NK-92 (cell line): ENCODE measurements around the gene GNG12.

Experiments
- DNase-seq: peaks from one replicate; lab custom pipeline; 2025; ENCODE audit not compliant: unreplicated experiment; lab: John Stamatoyannopoulos, UW

GNG12 gene

DNA sequence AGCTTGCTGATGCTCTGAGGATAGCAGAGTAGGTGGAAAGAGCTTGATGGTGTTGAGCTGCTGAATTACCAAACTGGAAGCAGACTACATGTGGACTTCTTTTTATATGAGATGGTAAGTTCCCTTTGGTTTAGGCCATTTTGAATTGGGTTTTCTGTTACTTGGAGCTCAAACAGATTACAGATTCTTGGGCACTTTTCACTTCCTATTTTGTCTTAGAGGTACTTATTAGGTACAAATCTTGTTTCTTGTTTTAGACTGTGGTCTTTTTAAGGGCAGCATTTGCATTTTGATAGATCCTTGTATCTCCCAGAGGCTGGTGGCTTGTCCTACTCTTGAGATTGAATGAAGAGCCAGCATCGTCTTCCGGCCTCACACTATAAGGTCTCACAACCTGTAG, 78.1 kb downstream of the GNG12 start:
- no peak for DNase-seq

DNA sequence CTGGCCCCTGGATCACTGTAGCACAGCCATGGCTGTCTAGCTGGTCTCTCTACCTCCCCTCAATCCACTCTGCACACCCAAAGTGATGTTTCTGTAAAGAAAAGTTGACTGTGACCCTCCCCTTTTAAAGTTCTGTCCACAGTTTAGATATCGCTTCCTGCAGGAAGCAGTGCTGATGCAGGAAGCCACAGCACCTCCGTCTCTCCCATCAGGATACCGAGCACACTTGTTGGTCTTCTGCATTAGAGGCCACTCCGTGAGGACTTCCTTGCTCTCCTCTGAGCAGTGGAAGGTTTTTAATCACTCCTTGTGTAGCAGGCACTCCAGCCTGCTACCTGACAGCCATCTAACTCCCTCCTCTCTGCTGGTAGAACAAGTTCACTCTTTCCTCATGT, 78.7 kb downstream of the GNG12 start:
- no peak for DNase-seq

DNA sequence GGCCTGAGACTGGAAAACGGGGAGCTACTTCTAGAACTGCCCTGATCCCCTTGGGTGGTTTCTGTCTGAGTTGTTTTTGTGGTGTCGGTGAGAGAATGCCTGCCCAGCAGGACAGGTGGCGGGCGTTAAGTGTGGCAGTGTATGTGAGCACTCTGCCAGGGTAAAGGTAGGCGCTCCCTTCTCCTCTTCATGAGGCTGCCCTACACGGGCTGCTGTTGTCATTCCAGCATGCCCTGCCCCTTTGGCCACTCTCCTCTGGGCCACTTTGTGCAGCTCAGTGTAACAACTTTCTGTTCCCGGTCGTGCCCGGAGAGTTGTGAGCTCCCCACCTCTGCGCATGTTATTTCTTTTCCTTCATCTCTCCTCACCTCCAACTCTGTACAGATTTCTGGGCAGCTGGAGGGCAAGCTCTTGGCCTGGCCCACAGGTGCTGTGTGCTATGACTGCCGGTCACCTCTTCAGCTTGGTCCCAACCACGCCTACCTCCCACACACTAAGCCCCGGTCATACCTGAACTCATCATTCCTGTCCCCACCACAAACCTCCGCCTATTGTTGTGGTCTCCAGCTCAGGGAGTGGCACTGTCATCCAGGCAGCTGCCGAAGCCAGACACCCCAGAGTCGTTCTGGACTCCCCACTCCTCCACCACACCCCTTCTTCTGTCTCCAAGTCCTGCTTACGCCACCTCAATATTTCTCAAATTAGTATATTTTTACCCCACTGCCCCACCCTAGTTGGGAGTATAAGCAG, 79.3 kb downstream of the GNG12 start:
- DNase-seq, result no peak

GRCh38 chr1:67752306-67752705, 81.0 kb downstream of the GNG12 start:
- DNase-seq, result no peak

- no peak for DNase-seq
Measured at GRCh38 chr1:67750691-67751054, 82.6 kb downstream of the GNG12 start.

DNA sequence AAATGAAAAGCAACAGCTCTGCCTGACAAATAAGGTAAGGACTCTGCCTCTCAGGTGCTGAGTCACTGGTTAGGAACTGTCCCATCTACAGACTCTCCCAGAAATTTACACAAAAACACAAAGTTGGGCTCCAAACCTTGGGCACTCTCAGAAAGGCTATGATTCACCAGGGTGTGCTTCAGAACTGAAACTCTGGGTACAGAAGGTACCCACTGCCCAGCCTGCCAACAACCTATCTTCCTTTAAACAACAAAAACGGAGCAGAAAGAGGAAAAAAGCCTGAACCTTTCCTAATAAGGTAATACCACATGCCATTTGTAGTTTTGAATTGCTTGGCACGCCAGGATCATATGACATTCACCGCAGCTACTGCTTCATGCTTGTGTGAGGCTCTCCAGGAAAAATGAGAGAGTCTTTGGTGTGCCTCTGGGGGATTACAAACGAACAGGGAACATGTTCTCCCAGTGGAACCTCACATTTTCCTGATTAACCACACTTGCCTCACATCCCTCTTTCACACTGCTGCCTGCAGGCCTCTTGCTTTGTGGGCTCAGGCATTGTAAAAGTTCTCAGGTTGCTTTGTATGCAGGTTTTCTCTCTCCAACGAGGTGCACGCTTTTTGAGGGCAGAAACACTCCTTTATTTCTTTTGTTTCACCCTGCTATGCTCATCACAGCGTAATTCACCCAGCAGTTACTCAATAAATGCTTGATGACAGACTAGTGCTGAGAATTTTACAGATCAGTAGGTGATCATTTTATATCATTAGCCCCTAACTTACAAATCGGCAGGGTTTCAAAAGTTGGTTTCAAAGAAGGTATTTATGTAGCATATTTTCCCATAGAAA, 83.2 kb downstream of the GNG12 start:
- no peak for DNase-seq

- no peak for DNase-seq
Measured at GRCh38 chr1:67749263-67749843, 83.9 kb downstream of the GNG12 start.

DNA sequence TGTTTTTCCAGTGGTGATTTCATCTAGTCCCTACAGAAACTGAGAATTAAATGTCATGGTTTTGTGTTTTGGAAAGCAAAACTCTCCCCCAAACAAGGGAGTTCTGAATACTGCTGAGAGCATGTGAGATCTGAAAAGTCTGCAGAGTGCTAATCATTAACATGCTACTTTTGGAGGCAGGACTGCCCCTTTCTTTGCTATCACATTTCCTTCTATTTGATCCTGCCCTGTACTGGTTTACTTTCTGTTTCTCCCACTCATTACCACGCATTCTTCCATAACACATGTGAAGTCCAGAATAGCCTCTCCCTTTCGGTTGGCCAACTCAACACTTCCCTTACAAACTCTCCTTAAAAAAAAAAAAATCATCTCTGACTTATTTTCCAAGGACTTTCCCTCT, 84.6 kb downstream of the GNG12 start:
- DNase-seq, result no peak

DNA sequence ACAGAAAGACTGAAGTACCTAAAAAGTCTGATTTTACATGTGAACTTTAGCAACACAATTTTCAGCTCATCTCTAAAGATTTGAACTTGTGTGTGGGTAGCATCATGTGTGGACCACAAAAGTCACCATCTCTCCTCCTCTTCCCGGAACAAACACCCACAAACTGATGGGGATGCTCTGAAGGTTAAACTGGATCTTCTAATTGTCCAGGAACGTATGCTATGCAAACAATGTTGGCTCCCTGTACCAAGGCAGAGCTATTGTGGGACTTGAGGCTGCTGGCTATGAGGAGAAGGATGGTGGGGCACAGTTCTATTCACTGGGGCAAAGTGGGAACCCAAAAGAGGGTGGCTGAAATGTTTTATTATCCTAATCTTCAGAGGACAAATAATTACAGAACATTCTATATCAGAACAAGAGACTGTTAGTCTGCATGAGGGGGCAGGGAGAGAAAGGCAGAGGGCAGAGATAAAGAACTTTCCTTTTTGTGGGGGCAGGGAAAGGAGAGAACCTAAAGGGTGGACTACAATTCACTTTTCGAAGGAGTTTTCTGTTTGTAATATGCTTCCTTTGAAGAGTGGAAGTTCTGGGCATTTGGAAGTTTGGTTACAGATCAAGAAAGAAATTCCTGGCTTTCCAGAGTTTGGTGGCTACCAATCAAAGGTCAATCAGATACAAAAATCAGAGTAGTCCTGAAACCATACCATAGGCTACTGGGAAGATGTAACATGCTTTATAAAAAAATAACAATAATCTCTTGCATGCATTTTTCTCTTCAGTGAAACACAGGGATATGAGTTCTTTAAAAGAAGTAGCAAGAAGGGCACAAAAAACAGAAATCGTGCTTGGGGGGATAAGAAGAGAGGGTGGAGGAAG, 85.4 kb downstream of the GNG12 start:
- DNase-seq, result no peak

DNA sequence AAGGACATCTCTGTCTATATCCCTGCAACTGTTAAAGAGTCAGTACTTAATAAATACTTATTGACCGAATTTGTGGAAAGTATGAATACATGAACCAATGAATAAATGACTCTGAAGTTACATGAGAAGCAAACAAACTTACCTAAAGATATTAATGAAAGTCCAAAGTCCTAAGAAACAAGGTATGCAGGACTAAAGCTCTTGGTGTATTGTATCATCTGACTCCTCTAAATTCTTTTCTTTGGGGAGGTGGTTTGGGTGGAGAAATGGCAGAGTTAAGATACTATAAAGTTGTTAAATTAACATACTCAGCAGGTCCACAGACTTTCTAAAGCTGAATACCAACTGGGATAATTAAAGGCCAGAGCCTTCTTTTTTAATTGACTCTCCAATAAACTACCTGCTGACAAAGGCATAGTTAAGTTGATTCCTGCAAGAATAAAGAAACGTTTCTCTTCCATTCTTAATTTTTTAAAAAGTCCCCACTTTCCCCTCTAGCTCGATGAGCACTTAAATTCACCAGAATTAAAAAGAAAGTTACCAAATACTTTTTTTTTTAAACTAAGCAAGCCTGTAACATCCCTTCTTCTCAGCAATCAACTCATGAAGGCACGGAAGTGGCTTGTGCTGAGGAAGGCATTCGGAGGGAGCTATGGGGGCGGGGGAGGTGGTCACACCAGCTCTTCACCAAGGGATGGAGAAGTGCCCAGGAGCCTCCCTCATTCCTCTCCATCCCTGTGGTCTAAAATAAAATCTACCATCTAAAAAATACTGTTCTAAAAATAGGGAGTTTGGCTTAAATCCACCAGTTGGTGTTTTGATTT, 87.2 kb downstream of the GNG12 start:
- no peak for DNase-seq

DNA sequence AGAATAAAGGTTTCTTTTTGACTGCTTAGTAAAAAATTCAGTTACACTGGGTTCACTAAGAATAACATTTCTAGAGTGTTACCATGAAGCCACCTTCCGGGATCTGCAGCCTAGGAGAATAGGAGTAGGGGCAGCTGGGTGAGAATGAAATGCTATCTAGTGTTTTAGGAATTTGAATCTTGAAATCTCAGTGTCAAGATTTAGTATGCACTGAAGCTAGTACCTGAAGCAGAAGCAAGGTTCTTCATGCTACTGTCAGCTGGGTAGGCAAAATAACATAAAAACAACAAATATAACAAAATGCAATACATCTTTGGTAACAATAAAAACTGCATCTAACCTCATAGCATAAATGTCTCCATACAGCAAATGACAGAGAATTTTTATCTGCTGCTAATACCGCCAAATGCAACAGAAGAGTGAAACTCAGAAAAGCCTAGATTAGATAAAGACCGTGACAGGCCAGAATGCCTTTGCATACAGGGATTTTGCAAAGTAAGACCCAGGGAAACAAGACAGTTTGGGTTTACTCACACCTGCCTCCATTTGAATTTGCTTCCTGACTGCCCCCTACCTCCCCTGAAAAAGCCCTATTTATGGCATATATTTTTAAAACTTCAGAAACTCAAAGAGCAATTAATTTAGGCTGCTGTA, 90.1 kb downstream of the GNG12 start:
- DNase-seq, result no peak

DNA sequence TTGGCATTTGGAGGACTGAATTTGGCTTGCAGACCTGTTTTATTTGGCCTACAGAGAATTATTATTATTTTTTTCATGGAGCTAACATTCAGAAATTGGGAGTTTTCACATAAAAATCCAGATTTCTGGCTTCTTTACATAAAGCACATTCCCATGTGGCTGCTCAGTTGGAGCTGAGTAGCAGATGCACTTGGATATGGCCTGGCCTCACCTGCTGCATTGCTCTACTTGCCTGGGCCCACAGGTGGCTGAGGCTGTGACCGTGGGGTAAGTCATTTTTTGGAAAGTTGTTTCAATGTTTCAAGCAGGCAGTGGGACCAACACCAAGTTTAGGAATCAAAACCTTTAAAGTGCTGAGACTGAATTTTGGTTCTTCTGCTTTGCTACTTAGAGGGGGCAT, 91.5 kb downstream of the GNG12 start:
- no peak for DNase-seq

DNA sequence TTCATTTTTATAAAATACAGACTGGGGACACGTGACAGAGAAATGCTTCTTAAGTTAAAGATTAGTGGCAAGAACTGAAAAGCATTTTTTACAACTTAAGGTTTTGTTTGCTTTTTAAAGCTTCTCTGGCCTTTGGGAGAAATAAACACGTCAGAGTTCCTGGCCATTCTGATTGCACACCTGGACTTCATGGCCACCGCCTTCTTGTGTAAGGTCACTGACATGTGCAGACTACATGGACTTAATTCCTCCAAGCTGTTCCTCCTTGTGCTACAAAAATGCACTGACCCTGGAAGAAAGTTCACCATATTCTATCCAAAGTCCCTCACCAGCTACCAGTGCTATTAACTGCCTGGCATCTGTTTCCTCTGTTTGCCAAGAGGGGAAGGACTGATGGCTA, 92.1 kb downstream of the GNG12 start:
- no peak for DNase-seq

GRCh38 chr1:67740543-67740942, 92.7 kb downstream of the GNG12 start:
- DNase-seq, result no peak

DNA sequence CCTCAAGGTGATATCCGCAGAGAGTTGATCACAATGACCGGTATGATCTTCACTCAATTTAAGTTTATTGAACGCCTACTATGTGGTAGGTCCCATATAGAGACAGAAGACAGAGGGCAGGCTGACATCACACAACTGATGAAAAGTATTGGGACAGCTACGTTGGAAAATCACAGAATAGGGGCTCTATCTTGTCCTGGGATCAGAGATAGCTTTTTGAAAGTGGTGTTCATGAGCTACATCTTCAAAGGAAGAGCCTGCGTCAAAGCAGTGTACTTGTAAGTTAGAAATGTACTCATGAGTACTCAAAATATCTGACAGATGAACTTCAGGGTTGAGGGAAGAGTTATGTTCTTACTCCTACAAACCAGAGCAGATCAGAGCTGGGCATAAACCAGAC, 93.9 kb downstream of the GNG12 start:
- DNase-seq, result no peak

GRCh38 chr1:67738401-67738800, 94.9 kb downstream of the GNG12 start:
- no peak for DNase-seq

- no peak for DNase-seq
Measured at GRCh38 chr1:67737875-67738274, 95.4 kb downstream of the GNG12 start.

DNA sequence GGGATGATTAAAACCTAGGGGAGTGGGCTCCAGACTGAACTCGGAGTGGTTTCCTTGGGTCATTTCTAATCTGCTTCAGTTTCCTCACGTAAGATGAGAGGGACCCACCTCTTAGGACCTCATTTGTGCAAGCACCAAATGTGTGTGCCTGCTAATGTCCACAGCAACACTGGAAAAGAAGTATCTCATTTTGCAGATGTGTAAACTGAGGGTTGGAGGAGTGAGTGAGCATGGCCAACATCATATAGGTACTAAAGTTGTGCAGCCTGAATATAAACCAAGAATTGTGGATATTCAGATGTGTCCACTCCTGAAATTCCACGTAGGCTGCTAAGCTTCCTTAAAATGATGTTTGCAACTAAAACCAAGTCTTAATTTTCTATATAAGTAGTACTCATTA, 96.5 kb downstream of the GNG12 start:
- no peak for DNase-seq

- DNase-seq, result no peak
Measured at GRCh38 chr1:67735806-67736627, 97.2 kb downstream of the GNG12 start.
